ENCODE measurements around the gene WDR35. TPM values are rescaled to one million over a fixed set of nuclear protein-coding genes. Genes with fewer than 3 reads are reported as not detected.

Gene WDR35
- 4.4 and 6.1 TPM in 2 replicates for total RNA-seq (2014; rRNA removed; shearing (Covaris generic); ENCODE audit: low replicate concordance)

- in situ Hi-C loops (cut with HindIII; ENCODE audit: low pct_unique_long_range_greater_than_20kb, low sequenced_read_pairs), result no loop called here
- peak; percentile 85 for DNase-seq (ENCODE audit: low read depth)
Observed at GRCh38 chr2:19989667-19990415, at the start of gene WDR35. WDR35 (minus strand) TSS chr2:19990105; CDS start chr2:19990015, 90 bp downstream.

- in situ Hi-C loops (cut with HindIII; ENCODE audit: low pct_unique_long_range_greater_than_20kb, low sequenced_read_pairs), result no loop called here
Observed at GRCh38 chr2:20037660-20038059, 47.8 kb upstream of the WDR35 start.

GRCh38 chr2:20035955-20036666 is 46.2 kb upstream of the WDR35 start:
- in situ Hi-C loops (cut with HindIII; ENCODE audit: low pct_unique_long_range_greater_than_20kb, low sequenced_read_pairs), result no loop called here
- peak; percentile 65 for DNase-seq (ENCODE audit: low read depth)

More at GRCh38 chr2:20037660-20038059, 47.8 kb upstream of the WDR35 start:
- DNase-seq (ENCODE audit: low read depth), result no peak

- DNase-seq (ENCODE audit: low read depth), result no peak
- in situ Hi-C loops (cut with HindIII; ENCODE audit: low pct_unique_long_range_greater_than_20kb, low sequenced_read_pairs), result no loop called here
Observed at GRCh38 chr2:20034821-20035220, 44.9 kb upstream of the WDR35 start.

GRCh38 chr2:20034218-20034617 is 44.3 kb upstream of the WDR35 start:
- no peak for DNase-seq (ENCODE audit: low read depth)
- in situ Hi-C loops (cut with HindIII; ENCODE audit: low pct_unique_long_range_greater_than_20kb, low sequenced_read_pairs), result no loop called here

GRCh38 chr2:20033322-20033721 is 43.4 kb upstream of the WDR35 start:
- in situ Hi-C loops (cut with HindIII; ENCODE audit: low pct_unique_long_range_greater_than_20kb, low sequenced_read_pairs), result no loop called here

GRCh38 chr2:20030224-20030623 is 40.3 kb upstream of the WDR35 start:
- DNase-seq (ENCODE audit: low read depth), result no peak
- in situ Hi-C loops (cut with HindIII; ENCODE audit: low pct_unique_long_range_greater_than_20kb, low sequenced_read_pairs), result no loop called here

More at GRCh38 chr2:20033322-20033721, 43.4 kb upstream of the WDR35 start:
- DNase-seq (ENCODE audit: low read depth), result no peak

GRCh38 chr2:20027705-20028434 is 38.0 kb upstream of the WDR35 start:
- no peak for DNase-seq (ENCODE audit: low read depth)
- in situ Hi-C loops (cut with HindIII; ENCODE audit: low pct_unique_long_range_greater_than_20kb, low sequenced_read_pairs), result no loop called here

GRCh38 chr2:20027260-20027677 is 37.4 kb upstream of the WDR35 start:
- DNase-seq (ENCODE audit: low read depth), result no peak
- in situ Hi-C loops (cut with HindIII; ENCODE audit: low pct_unique_long_range_greater_than_20kb, low sequenced_read_pairs), result no loop called here

- no peak for DNase-seq (ENCODE audit: low read depth)
- in situ Hi-C loops (cut with HindIII; ENCODE audit: low pct_unique_long_range_greater_than_20kb, low sequenced_read_pairs), result no loop called here
Observed at GRCh38 chr2:20025065-20025786, 35.3 kb upstream of the WDR35 start.

GRCh38 chr2:20023688-20024087 is 33.8 kb upstream of the WDR35 start:
- no peak for DNase-seq (ENCODE audit: low read depth)
- in situ Hi-C loops (cut with HindIII; ENCODE audit: low pct_unique_long_range_greater_than_20kb, low sequenced_read_pairs), result no loop called here

GRCh38 chr2:20021405-20022009 is 31.6 kb upstream of the WDR35 start:
- in situ Hi-C loops (cut with HindIII; ENCODE audit: low pct_unique_long_range_greater_than_20kb, low sequenced_read_pairs), result no loop called here
- no peak for DNase-seq (ENCODE audit: low read depth)

- no peak for DNase-seq (ENCODE audit: low read depth)
- in situ Hi-C loops (cut with HindIII; ENCODE audit: low pct_unique_long_range_greater_than_20kb, low sequenced_read_pairs), result no loop called here
Observed at GRCh38 chr2:20019747-20020146, 29.8 kb upstream of the WDR35 start.

GRCh38 chr2:20018601-20019152 is 28.8 kb upstream of the WDR35 start:
- in situ Hi-C loops (cut with HindIII; ENCODE audit: low pct_unique_long_range_greater_than_20kb, low sequenced_read_pairs), result no loop called here
- DNase-seq (ENCODE audit: low read depth), result no peak

GRCh38 chr2:20016346-20016745 is 26.4 kb upstream of the WDR35 start:
- in situ Hi-C loops (cut with HindIII; ENCODE audit: low pct_unique_long_range_greater_than_20kb, low sequenced_read_pairs), result no loop called here
- DNase-seq (ENCODE audit: low read depth), result no peak

- DNase-seq (ENCODE audit: low read depth), result peak; percentile 38
- in situ Hi-C loops (cut with HindIII; ENCODE audit: low pct_unique_long_range_greater_than_20kb, low sequenced_read_pairs), result no loop called here
Observed at GRCh38 chr2:20015482-20016083, 25.7 kb upstream of the WDR35 start.

GRCh38 chr2:20013126-20013849 is 23.4 kb upstream of the WDR35 start:
- in situ Hi-C loops (cut with HindIII; ENCODE audit: low pct_unique_long_range_greater_than_20kb, low sequenced_read_pairs), result no loop called here

More at GRCh38 chr2:20013126-20013849, 23.4 kb upstream of the WDR35 start:
- no peak for DNase-seq (ENCODE audit: low read depth)
